SK-N-SH (cell line): ENCODE results near the gene BNC2. TPM values are rescaled to one million over a fixed set of nuclear protein-coding genes. Genes with fewer than 3 reads are reported as not detected.

ENCODE experiments used
- CTCF ChIA-PET: fragments of 300-600, 350-600 bp; formaldehyde crosslinking; extraction: SDS; loops from one replicate; lab custom pipeline; 2021; lab: Yijun Ruan, JAX
- POLR2A ChIA-PET: fragments of 350-600 bp; sonication (Branson Sonifier 250); formaldehyde crosslinking; extraction: SDS; loops from one replicate; lab custom pipeline; 2020; ENCODE audit warnings: antibody characterized with exemption, inconsistent platforms; lab: Yijun Ruan, JAX
- DNase-seq: peaks from one replicate; pipeline ENCODE4 v3.0.0; 2012
- H2AFZ ChIP-seq: fragments of 200-600 bp; sonication (generic); 2 replicates; pipeline ENCODE4 v1.8.1; 2016; ENCODE audit warnings: antibody characterized with exemption, mild to moderate bottlenecking, low read depth
- H3F3A ChIP-seq: fragments of 200-600 bp; sonication (generic); replicated peaks from 2 replicates; pipeline ENCODE3; 2016; ENCODE audit warnings: antibody characterized with exemption, mild to moderate bottlenecking; ENCODE audit not compliant: insufficient read depth
- H3K27ac ChIP-seq, 2 experiments: fragments of 200-500 bp in 1 of 2; fragments of 200-600 bp in 1 of 2; sonication (Bioruptor generic) in 1 of 2; sonication (generic), shearing (Covaris generic) in 1 of 2; 2 replicates each; pipeline versions ENCODE4 v1.5.1 to v1.6.1; 2014 to 2016; ENCODE audit warnings: low read depth in 2 of 2, inconsistent platforms in 1 of 2, low read length in 1 of 2, mild to moderate bottlenecking in 1 of 2, mixed read lengths in 1 of 2
- H3K27me3 ChIP-seq: fragments of 200-600 bp; sonication (generic), shearing (Covaris generic); 2 replicates; pipeline ENCODE4 v1.6.1; 2016; ENCODE audit warnings: mixed run types; ENCODE audit not compliant: insufficient read depth
- H3K36me3 ChIP-seq, 2 experiments: fragments of 200-500 bp in 1 of 2; fragments of 200-600 bp in 1 of 2; sonication (Bioruptor generic) in 1 of 2; sonication (generic) in 1 of 2; replicated peaks in 1 of 2; 2 replicates each; pipeline versions ENCODE3 to v1.5.1; 2014 to 2016; ENCODE audit warnings: low read length in 1 of 2, mild to moderate bottlenecking in 1 of 2; ENCODE audit not compliant: insufficient read depth in 2 of 2, control insufficient read depth in 1 of 2
- H3K4me1 ChIP-seq, 2 experiments: fragments of 200-500 bp in 1 of 2; fragments of 200-600 bp in 1 of 2; sonication (Bioruptor generic) in 1 of 2; sonication (generic), shearing (Covaris generic) in 1 of 2; 2 replicates each; pipeline versions ENCODE4 v1.5.1 to v1.6.1; 2014 to 2016; ENCODE audit warnings: low read depth in 1 of 2, low read length in 1 of 2, mixed run types in 1 of 2; ENCODE audit not compliant: insufficient read depth in 2 of 2, control insufficient read depth in 1 of 2
- H3K4me2 ChIP-seq: fragments of 200-600 bp; sonication (generic), shearing (Covaris generic); 2 replicates; pipeline ENCODE4 v1.6.1; 2017; ENCODE audit warnings: mixed run types
- H3K4me3 ChIP-seq, 2 experiments: fragments of 200-500 bp in 1 of 2; fragments of 200-600 bp in 1 of 2; sonication (Bioruptor generic) in 1 of 2; sonication (generic), shearing (Covaris generic) in 1 of 2; 2 replicates each; pipeline versions ENCODE4 v1.5.1 to v1.8.1; 2014 to 2016; ENCODE audit warnings: low read depth in 2 of 2, inconsistent platforms in 1 of 2, low read length in 1 of 2, mild to moderate bottlenecking in 1 of 2, mixed read lengths in 1 of 2, moderate library complexity in 1 of 2
- H3K79me2 ChIP-seq: fragments of 200-600 bp; sonication (generic); 2 replicates; pipeline ENCODE4 v1.8.1; 2017; ENCODE audit warnings: mild to moderate bottlenecking; ENCODE audit not compliant: insufficient read depth
- H3K9ac ChIP-seq: fragments of 200-600 bp; sonication (generic); 2 replicates; pipeline ENCODE4 v1.6.1; 2017; ENCODE audit warnings: mixed run types
- H3K9me2 ChIP-seq: fragments of 200-600 bp; sonication (generic); 2 replicates; pipeline ENCODE4 v1.6.1; 2017; ENCODE audit warnings: mixed run types
- H3K9me3 ChIP-seq: fragments of 200-600 bp; sonication (generic); 2 replicates; pipeline ENCODE4 v1.6.1; 2017; ENCODE audit warnings: mixed run types, mild to moderate bottlenecking, moderate library complexity
- H4K20me1 ChIP-seq: fragments of 200-600 bp; sonication (generic); 2 replicates; pipeline ENCODE4 v1.6.1; 2017; ENCODE audit warnings: mild to moderate bottlenecking, mixed run types; ENCODE audit not compliant: insufficient read depth
- CTCF ChIP-seq: fragments of 200-600 bp; sonication (generic); IDR thresholded peaks from 2 replicates; pipeline ENCODE4 v1.6.1; 2017; ENCODE audit warnings: antibody characterized with exemption, mild to moderate bottlenecking, moderate library complexity
- EP300 ChIP-seq, 2 experiments: IDR thresholded peaks; 2 replicates each; pipeline versions ENCODE4 v1.4.0 to v1.6.1; 2012; ENCODE audit warnings: borderline replicate concordance in 1 of 2, low read depth in 1 of 2, low read length in 1 of 2
- GATA2 ChIP-seq: sonication (generic); formaldehyde crosslinking; IDR thresholded peaks from 2 replicates; pipeline ENCODE4 v1.5.0; 2020; ENCODE audit warnings: mild to moderate bottlenecking, missing genetic modification reagents
- NFIC ChIP-seq: IDR thresholded peaks from 2 replicates; pipeline ENCODE4 v1.4.0; 2012; ENCODE audit warnings: borderline replicate concordance
- PBX3 ChIP-seq: IDR thresholded peaks from 2 replicates; pipeline ENCODE4; 2012
- YY1 ChIP-seq: IDR thresholded peaks from 2 replicates; pipeline ENCODE4 v1.4.0; 2012; ENCODE audit warnings: low read depth, mild to moderate bottlenecking
- ZBTB33 ChIP-seq: IDR thresholded peaks from 2 replicates; pipeline ENCODE4 v1.4.0; 2012; ENCODE audit warnings: low read depth, borderline replicate concordance
- WGBS: methylation state at CpG from one replicate; pipeline ENCODE4 v1.1.6; 2017; ENCODE audit warnings: low lambda C conversion rate; 5-methylcytosine and 5-hydroxymethylcytosine counted together
- polyA plus RNA-seq, 3 experiments: library from polyadenylated mRNA; depleted of rRNA; stranded (reverse); fragments of >200 nt; gene quantifications; 2 replicates each; pipeline ENCODE4 v1.2.3, GENCODE V29; 2012

The BNC2 gene
- polyA plus RNA-seq, 1 of the 3 experiments (the other 2 are of a cell fraction) = 8.8 TPM

- Histone ChIP-seq H2AFZ (no peak overlapping the region), H3K4me1 (no peaks in the 10 kb centered on the region; a peak in 1 of 4 replicates), H3K79me2 (no peaks in the 10 kb centered on the region), H3K36me3 (peaks cover 0 to 5% of the 10 kb centered on the region in 2 experiments), H4K20me1 (no peaks in the 10 kb centered on the region), H3K4me3 (no peak overlapping the region), H3K27me3 (no peaks in the 10 kb centered on the region), H3K27ac (no peak overlapping the region; a peak in 1 of 4 replicates), H3K9me3 (no peaks in the 10 kb centered on the region), H3K9me2 (no peaks in the 10 kb centered on the region), H3K4me2 (no peak overlapping the region), H3K9ac (no peak overlapping the region), H3F3A (no peaks in the 10 kb centered on the region)
- peak in 1 of 2 experiments; percentile 17; a peak in 1 of 4 replicates for TF ChIP-seq EP300 (IDR thresholded peaks at IDR 0.05; ENCODE audit: borderline replicate concordance in 1 of 2, low read depth in 1 of 2, low read length in 1 of 2)
- TF ChIP-seq NFIC = no peak
- TF ChIP-seq PBX3 = no peak
- TF ChIP-seq GATA2 (CRISPR knock-in tag) = no peak
- no peak for TF ChIP-seq YY1
- DNase-seq = peak; percentile 50
- WGBS = 52% methylated on average over 3 of the region's 3 CpGs
- ChIA-PET CTCF (no interaction called here), POLR2A (no interaction called here)
These were observed 395.2 kb downstream of the BNC2 start for GRCh38 chr9:16475257-16475656.

- Histone ChIP-seq H3K9ac (no peak overlapping the region), H3K27me3 (no peaks in the 10 kb centered on the region), H3K4me3 (no peak overlapping the region), H4K20me1 (no peaks in the 10 kb centered on the region), H2AFZ (no peak overlapping the region), H3F3A (no peaks in the 10 kb centered on the region), H3K79me2 (no peaks in the 10 kb centered on the region; the same call in 1 of the 2 replicates), H3K4me1 (no peaks in the 10 kb centered on the region), H3K9me2 (no peaks in the 10 kb centered on the region), H3K4me2 (no peak overlapping the region), H3K27ac (no peak overlapping the region), H3K9me3 (no peaks in the 10 kb centered on the region), H3K36me3 (no peaks in the 10 kb centered on the region)
- 86% methylated on average over 4 of the region's 4 CpGs for WGBS
- ChIA-PET CTCF (no interaction called here), POLR2A (no interaction called here)
- DNase-seq = no peak
- TF ChIP-seq ZBTB33 = no peak
- no peak for TF ChIP-seq CTCF
These were observed 401.3 kb downstream of the BNC2 start for GRCh38 chr9:16469184-16469583.
